Duodenal mucosa (tissue), 2 donors: ENCODE results near the gene LEAP2.
"Not testable (repeated sequence)": the region's sequence is repeated elsewhere in the genome, so short reads cannot be mapped to it uniquely, and the experiment has no call there.

Experiments used
- H3K27ac ChIP-seq: one replicate; pipeline ENCODE4 v1.7.0; 2013; ENCODE audit warnings: low read depth, low read length
- H3K27me3 ChIP-seq, 2 donors: one replicate each; pipeline ENCODE4 v1.7.0; 2013; ENCODE audit warnings: low read length in 2 of 2, control low read depth in 1 of 2; ENCODE audit not compliant: insufficient read depth in 2 of 2, control insufficient read depth in 1 of 2
- H3K36me3 ChIP-seq, 2 donors: one replicate each; pipeline ENCODE4 v1.7.0; 2013; ENCODE audit warnings: low read length in 2 of 2, control low read depth in 1 of 2; ENCODE audit not compliant: insufficient read depth in 2 of 2, control insufficient read depth in 1 of 2
- H3K4me1 ChIP-seq, 2 donors: one replicate each; pipeline ENCODE4 v1.7.0; 2013; ENCODE audit warnings: low read length in 2 of 2, control low read depth in 1 of 2; ENCODE audit not compliant: insufficient read depth in 2 of 2, control insufficient read depth in 1 of 2
- H3K4me3 ChIP-seq, 2 donors: one replicate each; pipeline ENCODE4 v1.7.0; 2013; ENCODE audit warnings: low read length in 2 of 2, low read depth in 1 of 2
- H3K9ac ChIP-seq, 2 donors: one replicate each; pipeline ENCODE4 v1.7.0; 2013; ENCODE audit warnings: low read length in 2 of 2, low read depth in 1 of 2
- H3K9me3 ChIP-seq, 2 donors: one replicate each; pipeline ENCODE4 v1.7.0; 2013; ENCODE audit warnings: low read length in 2 of 2, control low read depth in 1 of 2; ENCODE audit not compliant: control insufficient read depth in 1 of 2

LEAP2 gene

GRCh38 chr5:132840896-132841295, 32.6 kb upstream of the LEAP2 start:
- Histone ChIP-seq H3K36me3 (no peaks in the 10 kb centered on the region), H3K9me3 (no peaks in the 10 kb centered on the region), H3K27ac (no peak overlapping the region), H3K27me3 (no peaks in the 10 kb centered on the region), H3K4me3 (no peak overlapping the region), H3K4me1 (peaks cover 32 to 37% of the 10 kb centered on the region in 2 donors), H3K9ac (no peak overlapping the region)

- H3K27me3 ChIP-seq: no peaks in the 10 kb centered on the region
- no peak overlapping the region for H3K4me3 ChIP-seq
- H3K9ac ChIP-seq: no peak overlapping the region
- H3K4me1 ChIP-seq: peaks cover 32 to 37% of the 10 kb centered on the region in 2 donors
- no peak overlapping the region for H3K27ac ChIP-seq
- H3K36me3 ChIP-seq: no peaks in the 10 kb centered on the region
- H3K9me3 ChIP-seq: no peaks in the 10 kb centered on the region
Measured at GRCh38 chr5:132841305-132841704, 32.2 kb upstream of the LEAP2 start.

DNA sequence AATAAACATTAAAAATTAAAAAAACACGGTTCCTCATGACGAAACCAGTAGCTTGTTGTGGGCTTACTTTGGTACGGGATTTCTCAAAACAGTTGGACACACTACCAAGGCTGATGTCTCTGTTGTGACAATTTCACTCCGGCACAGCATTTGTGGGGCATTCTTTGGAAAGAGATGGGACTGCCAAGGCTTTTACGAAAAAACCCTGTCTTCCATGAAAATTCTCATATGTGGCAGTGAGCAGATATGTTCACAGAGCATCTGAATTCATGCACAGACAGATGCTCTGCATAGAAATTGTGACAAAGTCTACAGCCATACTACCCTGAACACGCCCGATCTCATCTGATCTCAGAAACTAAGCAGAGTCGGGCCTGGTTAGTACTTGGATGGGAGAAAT, 25.2 kb upstream of the LEAP2 start:
- no peaks in the 10 kb centered on the region for H3K9me3 ChIP-seq
- no peak overlapping the region for H3K27ac ChIP-seq
- H3K4me1 ChIP-seq: peaks cover 0 to 11% of the 10 kb centered on the region in 2 donors
- no peak overlapping the region for H3K9ac ChIP-seq
- no peaks in the 10 kb centered on the region for H3K27me3 ChIP-seq
- no peaks in the 10 kb centered on the region for H3K36me3 ChIP-seq
- H3K4me3 ChIP-seq: no peak overlapping the region

- no peak overlapping the region for H3K9ac ChIP-seq
- H3K4me3 ChIP-seq: no peak overlapping the region
- no peak overlapping the region for H3K27ac ChIP-seq
- no peaks in the 10 kb centered on the region for H3K9me3 ChIP-seq
- peaks cover 0 to 11% of the 10 kb centered on the region in 2 donors for H3K4me1 ChIP-seq
- H3K27me3 ChIP-seq: no peaks in the 10 kb centered on the region
- no peaks in the 10 kb centered on the region for H3K36me3 ChIP-seq
Measured at GRCh38 chr5:132849347-132849746, 24.1 kb upstream of the LEAP2 start.

DNA sequence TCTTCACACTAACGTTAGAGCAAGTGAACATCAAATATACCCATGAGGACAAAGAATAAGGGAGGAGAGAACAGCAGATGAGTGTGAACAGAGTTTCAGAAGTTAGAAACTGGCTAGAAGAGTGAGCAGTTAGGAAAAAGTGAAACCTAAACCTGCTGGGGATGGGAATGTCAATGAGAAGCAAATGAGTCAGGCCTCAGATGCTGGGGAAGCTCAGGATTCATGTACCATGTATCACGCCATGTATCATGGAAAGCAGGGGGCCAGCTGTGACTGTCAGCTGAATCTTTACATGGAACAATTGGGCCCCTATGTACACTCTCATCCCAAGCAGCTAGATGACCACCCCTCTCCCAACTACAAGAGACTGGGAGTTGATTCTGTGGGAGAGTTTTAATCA, 23.4 kb upstream of the LEAP2 start:
- H3K27me3 ChIP-seq: no peaks in the 10 kb centered on the region
- H3K9ac ChIP-seq: no peak overlapping the region
- H3K36me3 ChIP-seq: no peaks in the 10 kb centered on the region
- H3K4me3 ChIP-seq: no peak overlapping the region
- H3K27ac ChIP-seq: no peak overlapping the region
- H3K4me1 ChIP-seq: peaks cover 0 to 11% of the 10 kb centered on the region in 2 donors
- H3K9me3 ChIP-seq: no peaks in the 10 kb centered on the region

DNA sequence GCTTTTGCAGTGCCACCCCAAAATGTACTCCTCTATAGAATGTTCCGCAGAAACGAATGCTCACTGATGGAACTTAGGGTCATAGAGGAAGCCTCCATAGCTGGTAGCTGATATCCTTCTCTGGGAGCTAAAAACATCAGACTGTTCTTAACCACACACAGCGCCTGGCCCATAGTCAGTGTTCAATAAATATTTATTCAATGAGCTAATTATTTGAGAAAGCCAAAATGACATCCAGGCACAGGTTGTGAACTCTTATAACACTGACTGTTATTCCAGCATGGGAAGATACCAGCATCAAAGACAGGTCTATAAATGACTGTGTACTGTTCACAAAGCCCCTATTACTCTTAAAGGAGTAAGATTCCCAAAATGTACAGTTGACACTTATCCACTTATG, 20.1 kb upstream of the LEAP2 start:
- H3K4me3 ChIP-seq: no peak overlapping the region
- H3K9ac ChIP-seq: no peak overlapping the region
- no peaks in the 10 kb centered on the region for H3K9me3 ChIP-seq
- H3K4me1 ChIP-seq: peaks cover 0 to 11% of the 10 kb centered on the region in 2 donors
- H3K27ac ChIP-seq: no peak overlapping the region
- H3K36me3 ChIP-seq: no peaks in the 10 kb centered on the region
- no peaks in the 10 kb centered on the region for H3K27me3 ChIP-seq

DNA sequence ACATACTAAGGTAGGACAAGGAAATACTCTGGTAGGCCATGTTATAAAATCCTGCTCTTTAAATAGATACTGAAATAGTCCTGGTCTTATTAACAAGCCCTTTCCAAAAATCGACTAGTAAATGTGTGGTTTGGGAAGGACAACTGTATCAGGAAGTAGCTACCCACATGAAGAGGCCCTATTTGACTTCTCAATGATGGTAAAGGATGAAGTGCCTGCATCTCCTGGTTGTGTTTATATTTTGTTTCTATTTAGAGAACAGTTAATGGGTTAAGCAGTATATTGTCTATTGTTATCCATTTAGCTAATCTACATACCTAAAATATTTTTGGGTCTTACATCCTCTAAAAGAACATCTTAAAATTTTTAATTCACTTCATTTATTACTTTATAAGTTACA, 19.7 kb upstream of the LEAP2 start:
- Histone ChIP-seq H3K9me3 (no peaks in the 10 kb centered on the region), H3K27me3 (no peaks in the 10 kb centered on the region), H3K4me1 (peaks cover 0 to 11% of the 10 kb centered on the region in 2 donors), H3K4me3 (no peak overlapping the region), H3K36me3 (no peaks in the 10 kb centered on the region), H3K9ac (no peak overlapping the region), H3K27ac (no peak overlapping the region)

- peaks cover 0 to 6% of the 10 kb centered on the region in 2 donors for H3K4me1 ChIP-seq
- no peaks in the 10 kb centered on the region for H3K36me3 ChIP-seq
- no peaks in the 10 kb centered on the region for H3K27me3 ChIP-seq
- no peak overlapping the region for H3K27ac ChIP-seq
- no peak overlapping the region for H3K9ac ChIP-seq
- no peak overlapping the region for H3K4me3 ChIP-seq
- H3K9me3 ChIP-seq: no peaks in the 10 kb centered on the region
Measured at GRCh38 chr5:132854301-132854700, 19.2 kb upstream of the LEAP2 start.

DNA sequence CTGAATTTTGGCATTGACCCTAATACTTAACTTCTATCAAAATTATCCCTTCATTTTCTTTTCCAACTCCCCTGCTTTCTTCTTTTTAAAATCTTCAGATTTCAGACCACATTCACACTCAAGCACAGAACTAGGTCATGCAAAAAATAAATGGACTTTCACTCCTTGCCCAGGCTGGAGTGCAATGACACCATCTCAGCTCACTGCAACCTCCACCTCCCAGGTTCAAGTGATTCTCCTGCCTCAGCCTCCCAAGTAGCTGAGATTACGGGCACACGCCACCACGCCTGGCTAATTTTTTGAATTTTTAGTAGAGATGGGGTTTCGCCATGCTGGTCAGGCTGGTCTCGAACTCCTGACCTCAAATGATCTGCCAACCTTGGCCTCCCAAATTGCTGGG, 18.5 kb upstream of the LEAP2 start:
- not testable (repeated sequence) for H3K27ac ChIP-seq, H3K4me3 ChIP-seq, H3K9me3 ChIP-seq, H3K27me3 ChIP-seq, H3K4me1 ChIP-seq, H3K36me3 ChIP-seq, H3K9ac ChIP-seq

DNA sequence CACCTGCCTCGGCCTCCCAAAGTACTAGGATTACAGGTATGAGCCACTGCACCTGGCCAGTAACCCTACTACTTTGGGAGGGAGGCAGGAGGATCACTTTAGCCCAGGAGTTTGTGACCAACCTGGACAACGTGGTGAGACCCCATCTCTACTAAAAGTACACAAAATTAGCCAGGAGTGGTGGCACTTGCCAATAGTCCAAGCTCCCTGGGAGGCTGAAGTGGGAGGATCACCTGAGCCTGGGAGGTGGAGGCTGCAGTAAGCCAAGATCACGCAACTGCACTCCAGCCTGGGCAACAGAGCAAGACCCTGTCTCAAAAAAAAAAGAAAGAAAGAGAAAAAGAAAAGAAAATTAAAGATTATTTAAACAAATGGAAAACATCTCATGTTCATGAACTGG, 17.5 kb upstream of the LEAP2 start:
- H3K36me3 ChIP-seq: no peaks in the 10 kb centered on the region
- no peak overlapping the region for H3K9ac ChIP-seq
- H3K27me3 ChIP-seq: no peaks in the 10 kb centered on the region
- H3K9me3 ChIP-seq: no peaks in the 10 kb centered on the region
- no peaks in the 10 kb centered on the region for H3K4me1 ChIP-seq
- no peak overlapping the region for H3K4me3 ChIP-seq
- H3K27ac ChIP-seq: no peak overlapping the region

DNA sequence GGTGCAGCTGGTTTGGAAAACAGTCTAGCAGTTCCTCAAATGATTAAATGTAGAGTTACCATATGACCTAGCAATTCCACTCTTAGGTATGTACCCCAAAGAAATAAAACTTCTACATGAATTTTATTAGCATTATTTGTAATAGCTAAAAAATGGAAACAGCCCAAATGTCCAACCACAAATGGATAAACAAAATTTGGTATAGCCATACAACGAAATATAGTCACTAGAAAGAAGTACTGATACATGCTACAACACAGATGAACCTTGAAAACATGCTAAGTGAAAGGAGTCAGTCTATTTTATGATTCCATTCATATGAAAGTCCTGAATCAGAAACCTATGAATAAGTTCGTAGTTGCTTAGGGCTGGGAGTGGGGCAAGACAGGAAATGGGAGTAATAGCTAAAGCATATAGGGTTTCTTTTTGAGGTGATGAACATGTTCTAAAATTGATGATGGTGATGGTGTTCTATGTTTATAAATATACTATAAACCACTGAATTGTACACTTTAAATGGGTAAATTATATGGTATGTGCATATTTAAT, 13.5 kb upstream of the LEAP2 start:
- Histone ChIP-seq H3K4me3 (no peak overlapping the region), H3K4me1 (no peaks in the 10 kb centered on the region), H3K9me3 (no peaks in the 10 kb centered on the region), H3K36me3 (no peaks in the 10 kb centered on the region), H3K27ac (no peak overlapping the region), H3K9ac (no peak overlapping the region), H3K27me3 (no peaks in the 10 kb centered on the region)
